HG03045 (cell line): ENCODE measurements around the gene ADAMTS4.

ENCODE experiments used
- ATAC-seq: cut with Tn5 transposase; IDR thresholded peaks from one replicate; pipeline ENCODE4 v1.9.1; 2021; ENCODE audit warnings: mild to moderate bottlenecking, moderate library complexity; ENCODE audit not compliant: unreplicated experiment

The ADAMTS4 gene

GRCh38 chr1:161219078-161219892 lies 20.4 kb upstream of the ADAMTS4 start:
- ATAC-seq, result no peak

- ATAC-seq, result no peak
Observed at GRCh38 chr1:161218301-161219077, 19.6 kb upstream of the ADAMTS4 start.

- ATAC-seq, result peak; percentile 13
Observed at GRCh38 chr1:161217831-161218230, 19.0 kb upstream of the ADAMTS4 start.

- peak; percentile 78 for ATAC-seq
Observed at GRCh38 chr1:161216945-161217712, 18.3 kb upstream of the ADAMTS4 start.

GRCh38 chr1:161215076-161215475 lies 16.2 kb upstream of the ADAMTS4 start, which contains the start of gene FCER1G:
TSS of gene FCER1G (plus strand) at chr1:161215295. CDS start at chr1:161215322, 27 bp downstream.
- ATAC-seq, result no peak

- no peak for ATAC-seq
Observed at GRCh38 chr1:161214369-161214768, 15.5 kb upstream of the ADAMTS4 start.

GRCh38 chr1:161209790-161210409 lies 11.0 kb upstream of the ADAMTS4 start:
- peak; percentile 70 for ATAC-seq

GRCh38 chr1:161207173-161207572 lies 8.3 kb upstream of the ADAMTS4 start:
- ATAC-seq, result no peak

GRCh38 chr1:161206411-161207140 lies 7.7 kb upstream of the ADAMTS4 start:
- ATAC-seq, result no peak

- ATAC-seq, result peak; percentile 95
Observed at GRCh38 chr1:161201836-161202712, 3.2 kb upstream of the ADAMTS4 start, which contains the start of gene NDUFS2. TSS of gene NDUFS2 (plus strand) at chr1:161202367. CDS start at chr1:161202386, 19 bp downstream.

GRCh38 chr1:161200992-161201835 lies 2.4 kb upstream of the ADAMTS4 start:
- no peak for ATAC-seq

- ATAC-seq, result no peak
Observed at GRCh38 chr1:161200421-161200991, 1.7 kb upstream of the ADAMTS4 start.

GRCh38 chr1:161199506-161200139 lies 769 bp upstream of the ADAMTS4 start:
- ATAC-seq, result no peak

GRCh38 chr1:161198194-161198896 lies 509 bp downstream of the ADAMTS4 start:
- ATAC-seq, result no peak

GRCh38 chr1:161197560-161198193 lies 1.2 kb downstream of the ADAMTS4 start:
- ATAC-seq, result no peak
